ENCODE data around the gene NUDT14. TPM values are rescaled to one million over a fixed set of nuclear protein-coding genes. Genes with fewer than 3 reads are reported as not detected.

Gene NUDT14
- total RNA-seq = 24.0 and 24.5 TPM in 2 replicates

GRCh38 chr14:105180592-105181548 lies at the start of gene NUDT14:
TSS of gene NUDT14 (minus strand) at chr14:105181312. CDS start at chr14:105181209, 103 bp downstream.

DNA sequence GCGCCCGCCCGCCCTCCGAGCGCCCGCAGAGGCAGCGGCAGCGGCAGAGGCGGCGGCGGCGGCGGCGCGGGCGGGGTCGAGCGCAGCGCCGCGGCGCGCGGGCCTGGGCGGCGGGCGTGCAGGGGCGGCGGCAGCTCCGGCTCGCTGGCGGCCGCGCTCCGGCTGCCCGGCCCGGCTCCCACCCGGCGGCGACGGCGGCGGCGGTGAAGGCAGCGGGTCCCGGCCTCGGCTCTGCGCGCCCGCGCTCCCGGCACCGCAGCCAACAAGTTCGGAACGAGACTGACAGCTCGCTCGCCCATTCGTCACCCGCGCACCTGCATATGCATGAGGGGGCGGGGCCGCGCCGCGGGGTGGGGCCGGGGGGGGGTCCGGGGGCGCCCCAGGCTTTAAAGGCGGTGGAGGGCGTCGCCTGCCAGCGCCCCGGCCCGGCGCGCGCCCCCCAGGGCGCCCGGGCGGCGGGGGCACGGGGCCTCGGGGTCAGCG lies 12.6 kb downstream of the NUDT14 start, which contains the start of gene JAG2:
JAG2 (minus strand) TSS at position 281 of the 483 bp plus-strand sequence. CDS start 356 bp downstream, outside the sequence.

Other genes with a start within 250 kb of the NUDT14 start
- gene AHNAK2, start 202.9 kb downstream of the NUDT14 start, total RNA-seq = 222 and 339 TPM in 2 replicates
- 9.0 and 10.7 TPM in 2 replicates for gene CLBA1, start 195.5 kb downstream of the NUDT14 start, total RNA-seq
- 53.5 and 59.1 TPM in 2 replicates for gene CDCA4, start 160.2 kb downstream of the NUDT14 start, total RNA-seq
- gene GPR132, start 115.9 kb downstream of the NUDT14 start, total RNA-seq = 0.14 TPM in 1 of 2 replicates, not detected in the other
- 69.5 and 89.4 TPM in 2 replicates for gene JAG2, start 12.5 kb downstream of the NUDT14 start, total RNA-seq
- gene BTBD6, start 67.2 kb upstream of the NUDT14 start, total RNA-seq = 41.0 and 41.8 TPM in 2 replicates
- gene BRF1, start 119.7 kb upstream of the NUDT14 start, total RNA-seq = 20.2 and 24.8 TPM in 2 replicates
- gene PACS2, start 133.4 kb upstream of the NUDT14 start, total RNA-seq = 29.2 and 46.5 TPM in 2 replicates
- gene TEX22, start 217.2 kb upstream of the NUDT14 start, total RNA-seq = 0.07 TPM in 1 of 2 replicates, not detected in the other
- gene MTA1, start 238.5 kb upstream of the NUDT14 start, total RNA-seq = 30.8 and 50.1 TPM in 2 replicates

All from airway epithelial cell (primary cell).